Caco-2 (cell line): ENCODE results near the gene ADCY6. TPM values are rescaled to one million over a fixed set of nuclear protein-coding genes. Genes with fewer than 3 reads are reported as not detected.

Experiments used
- BruUV-seq: library from RNA; stranded (reverse); fragments of 400-500 nt; replicated peaks from 2 replicates; lab custom pipeline; 2021; lab: Mats Ljungman, UMichigan
- CTCF ChIA-PET: fragments of 300-600 bp; sonication (Branson Sonifier 250); formaldehyde crosslinking; loops from one replicate; lab custom pipeline; 2022; ENCODE audit warnings: antibody characterized with exemption; lab: Charles Lee
- POLR2A ChIA-PET: fragments of 300-600 bp; sonication (Branson Sonifier 250); formaldehyde crosslinking; loops from one replicate; lab custom pipeline; 2022; ENCODE audit warnings: antibody characterized with exemption; lab: Charles Lee
- DNase-seq, 2 experiments: peaks; one replicate each; pipeline versions ENCODE4 v3.0.0 to v3.0.0-alpha.2; 2020 to 2022
- H3K27me3 ChIP-seq: replicated peaks from 2 replicates; pipeline ENCODE4 v1.6.0; 2011; ENCODE audit warnings: low read length; ENCODE audit not compliant: control insufficient read depth, insufficient read depth
- H3K36me3 ChIP-seq: 2 replicates; pipeline ENCODE4 v1.5.1; 2011; ENCODE audit warnings: low read length; ENCODE audit not compliant: control insufficient read depth, insufficient read depth
- H3K4me1 ChIP-seq: fragments of 250-450 bp; sonication (Bioruptor Pico); 2 replicates; pipeline ENCODE4 v1.5.1; 2020; ENCODE audit warnings: mild to moderate bottlenecking
- H3K4me3 ChIP-seq: 2 replicates; pipeline ENCODE4 v1.5.1; 2011; ENCODE audit warnings: low read depth, mild to moderate bottlenecking, control low read depth, low read length
- H3K9me3 ChIP-seq: fragments of 250-450 bp; sonication (Bioruptor Pico); 2 replicates; pipeline ENCODE4 v1.5.1; 2020; ENCODE audit warnings: mild to moderate bottlenecking, moderate library complexity
- H3K27ac Mint-ChIP-seq: one replicate; pipeline ENCODE4 v1.8.0; 2022; ENCODE audit warnings: mixed read lengths; ENCODE audit not compliant: unreplicated experiment
- H3K27me3 Mint-ChIP-seq: one replicate; pipeline ENCODE4 v1.8.0; 2022; ENCODE audit warnings: mixed read lengths; ENCODE audit not compliant: insufficient read depth, unreplicated experiment
- H3K36me3 Mint-ChIP-seq: one replicate; pipeline ENCODE4 v1.8.0; 2022; ENCODE audit warnings: mild to moderate bottlenecking, mixed read lengths; ENCODE audit not compliant: insufficient read depth, unreplicated experiment
- H3K4me1 Mint-ChIP-seq: one replicate; pipeline ENCODE4 v1.8.0; 2022; ENCODE audit warnings: low read depth, mixed read lengths; ENCODE audit not compliant: unreplicated experiment
- H3K4me3 Mint-ChIP-seq: one replicate; pipeline ENCODE4 v1.8.0; 2022; ENCODE audit warnings: mild to moderate bottlenecking, moderate library complexity, mixed read lengths; ENCODE audit not compliant: unreplicated experiment
- H3K9me3 Mint-ChIP-seq: one replicate; pipeline ENCODE4 v1.8.0; 2022; ENCODE audit warnings: mixed read lengths; ENCODE audit not compliant: unreplicated experiment
- CTCF ChIP-seq, 2 experiments: fragments of 200-600 bp in 1 of 2; IDR thresholded peaks; 1 replicate in 1 of 2; 2 replicates in 1 of 2; pipeline versions ENCODE4 v1.5.1 to v1.8.0; 2011 to 2022; ENCODE audit warnings: antibody characterized with exemption in 1 of 2, control low read depth in 1 of 2, inconsistent platforms in 1 of 2, low read depth in 1 of 2, low read length in 1 of 2, mild to moderate bottlenecking in 1 of 2, moderate library complexity in 1 of 2; ENCODE audit not compliant: insufficient read depth in 1 of 2, severe bottlenecking in 1 of 2, unreplicated experiment in 1 of 2
- intact Hi-C: fragments of 100-400 bp; cut with micrococcal nuclease; formaldehyde crosslinking; loops from one replicate; pipeline ENCODE4 v1.10.0; 2022; ENCODE audit not compliant: unreplicated experiment
- total RNA-seq: library from RNA; stranded (reverse); gene quantifications from 2 replicates; pipeline ENCODE4 v1.2.3, GENCODE V29; 2022

Gene ADCY6
- total RNA-seq, 1 experiment from 2014 or later, result 89.8 TPM

- ChIA-PET POLR2A (no interaction called here), CTCF (no interaction called here)
- H3K4me3 ChIP-seq, result no peak overlapping the region
- no peaks in the 10 kb centered on the region for H3K9me3 ChIP-seq
- Mint-ChIP-seq H3K4me1 (no peaks in the 10 kb centered on the region), H3K27me3 (no peaks in the 10 kb centered on the region), H3K36me3 (peaks cover 68% of the 10 kb centered on the region), H3K27ac (no peak overlapping the region), H3K4me3 (no peak overlapping the region), H3K9me3 (no peaks in the 10 kb centered on the region)
- H3K27me3 ChIP-seq, result no peaks in the 10 kb centered on the region
- peaks cover 15% of the 10 kb centered on the region for H3K36me3 ChIP-seq
- intact Hi-C loops, result no loop called here
- no peak for DNase-seq
- BruUV-seq, result no TSS peak
- H3K4me1 ChIP-seq, result no peaks in the 10 kb centered on the region
- no peak for TF ChIP-seq CTCF (IDR thresholded peaks at IDR 0.05; ENCODE audit: insufficient read depth in 1 of 2, low read depth in 1 of 2, low read length in 1 of 2, severe bottlenecking in 1 of 2, unreplicated experiment in 1 of 2)
Observed at GRCh38 chr12:48770756-48771155, 18.1 kb downstream of the ADCY6 start.

- Histone ChIP-seq H3K36me3 (peaks cover 9% of the 10 kb centered on the region), H3K27me3 (no peaks in the 10 kb centered on the region), H3K4me3 (no peak overlapping the region), H3K9me3 (no peaks in the 10 kb centered on the region), H3K4me1 (0 out of 2 replicates have a peak, but pooled peaks cover 3% of the 10 kb centered on the region)
- Mint-ChIP-seq H3K36me3 (peaks cover 62% of the 10 kb centered on the region), H3K4me1 (no peaks in the 10 kb centered on the region), H3K27ac (no peak overlapping the region), H3K27me3 (no peaks in the 10 kb centered on the region), H3K9me3 (no peaks in the 10 kb centered on the region), H3K4me3 (no peak overlapping the region)
- CTCF ChIA-PET, result interaction anchor here (0.6 to 1.3 kb wide), 2 partner anchors 20 to 52 kb away, joined by 3 to 9 read pairs; partner anchors contain the start of gene ADCY6
- no peak for TF ChIP-seq CTCF (IDR thresholded peaks at IDR 0.05; ENCODE audit: insufficient read depth in 1 of 2, low read depth in 1 of 2, low read length in 1 of 2, severe bottlenecking in 1 of 2, unreplicated experiment in 1 of 2)
- no TSS peak for BruUV-seq
- POLR2A ChIA-PET, result no interaction called here
- DNase-seq, result no peak
- intact Hi-C loops, result no loop called here
Observed at GRCh38 chr12:48768736-48769135, 20.2 kb downstream of the ADCY6 start.

GRCh38 chr12:48768147-48768546, 20.7 kb downstream of the ADCY6 start:
- no peak overlapping the region for H3K4me3 ChIP-seq
- Mint-ChIP-seq H3K27me3 (no peaks in the 10 kb centered on the region), H3K36me3 (peaks cover 56% of the 10 kb centered on the region), H3K4me3 (no peak overlapping the region), H3K9me3 (no peaks in the 10 kb centered on the region), H3K4me1 (no peaks in the 10 kb centered on the region), H3K27ac (no peak overlapping the region)
- POLR2A ChIA-PET, result interaction anchor here (0.8 kb wide), 1 partner anchor 22 kb away, joined by 3 read pairs; no protein-coding TSS in a partner anchor
- intact Hi-C loops, result no loop called here
- peaks cover 7% of the 10 kb centered on the region for H3K36me3 ChIP-seq
- H3K27me3 ChIP-seq, result no peaks in the 10 kb centered on the region
- 0 out of 2 replicates have a peak, but pooled peaks cover 3% of the 10 kb centered on the region for H3K4me1 ChIP-seq
- BruUV-seq, result no TSS peak
- no peaks in the 10 kb centered on the region for H3K9me3 ChIP-seq
- no peak for DNase-seq
- CTCF ChIA-PET, result interaction anchor here (0.6 kb wide), 1 partner anchor 51 kb away, joined by 3 read pairs; no protein-coding TSS in a partner anchor
- TF ChIP-seq CTCF (IDR thresholded peaks at IDR 0.05; ENCODE audit: insufficient read depth in 1 of 2, low read depth in 1 of 2, low read length in 1 of 2, severe bottlenecking in 1 of 2, unreplicated experiment in 1 of 2), result no peak
